GM23338 (cell line): ENCODE measurements around the gene RUNX3. TPM values are rescaled to one million over a fixed set of nuclear protein-coding genes. Genes with fewer than 3 reads are reported as not detected.

Experiments used
- ATAC-seq: fragments of 200-7000 bp; cut with Tn5 transposase; 3 replicates; pipeline ENCODE4 v1.9.1; 2020
- DNase-seq: peaks from one replicate; pipeline ENCODE4 v3.0.0-alpha.2; 2015; ENCODE audit warnings: low spot score
- H2AFZ ChIP-seq: fragments of 200-600 bp; sonication (generic); 2 replicates; pipeline ENCODE4 v1.8.0; 2016; ENCODE audit warnings: antibody characterized with exemption, mild to moderate bottlenecking, moderate library complexity
- H3F3A ChIP-seq: fragments of 200-600 bp; sonication (generic); replicated peaks from 2 replicates; pipeline ENCODE4 v1.8.0; 2017; ENCODE audit warnings: antibody characterized with exemption, mixed run types, low read depth
- H3K27ac ChIP-seq: fragments of 200-600 bp; sonication (generic); 2 replicates; pipeline ENCODE4 v1.6.1; 2016; ENCODE audit warnings: low read depth
- H3K27me3 ChIP-seq: fragments of 200-600 bp; sonication (generic); 2 replicates; pipeline ENCODE4 v1.8.0; 2016; ENCODE audit warnings: mild to moderate bottlenecking, mixed run types, moderate library complexity; ENCODE audit not compliant: insufficient read depth
- H3K36me3 ChIP-seq: fragments of 200-600 bp; sonication (generic); 2 replicates; pipeline ENCODE4 v1.8.0; 2016; ENCODE audit warnings: mild to moderate bottlenecking; ENCODE audit not compliant: insufficient read depth
- H3K4me1 ChIP-seq: fragments of 200-600 bp; sonication (generic); 2 replicates; pipeline ENCODE4 v1.8.0; 2016; ENCODE audit warnings: mild to moderate bottlenecking, moderate library complexity; ENCODE audit not compliant: insufficient read depth
- H3K4me2 ChIP-seq: fragments of 200-600 bp; sonication (generic); 2 replicates; pipeline ENCODE4 v1.7.1; 2017; ENCODE audit warnings: mixed run types
- H3K4me3 ChIP-seq: fragments of 200-600 bp; sonication (generic); 2 replicates; pipeline ENCODE4 v1.6.1; 2016; ENCODE audit warnings: mixed run types
- H3K79me2 ChIP-seq: fragments of 200-600 bp; sonication (generic); replicated peaks from 2 replicates; pipeline ENCODE4 v1.8.0; 2017; ENCODE audit warnings: mild to moderate bottlenecking; ENCODE audit not compliant: insufficient read depth
- H3K9me2 ChIP-seq: fragments of 200-600 bp; sonication (generic); 2 replicates; pipeline ENCODE4 v1.8.0; 2017; ENCODE audit not compliant: insufficient read depth
- H4K20me1 ChIP-seq: fragments of 200-600 bp; sonication (generic); replicated peaks from 2 replicates; pipeline ENCODE4 v1.8.0; 2017; ENCODE audit warnings: mild to moderate bottlenecking; ENCODE audit not compliant: insufficient read depth
- H3K27ac Mint-ChIP-seq: 2 replicates; pipeline ENCODE4 v1.8.0; 2020; ENCODE audit warnings: inconsistent platforms, mild to moderate bottlenecking, moderate library complexity, mixed read lengths
- H3K27me3 Mint-ChIP-seq: 3 replicates; pipeline ENCODE4 v1.8.0; 2022; ENCODE audit warnings: low read depth, mild to moderate bottlenecking, moderate library complexity, mixed read lengths, inconsistent platforms; ENCODE audit not compliant: insufficient read depth, poor library complexity
- H3K36me3 Mint-ChIP-seq: 3 replicates; pipeline ENCODE4 v1.8.0; 2021; ENCODE audit warnings: low read depth, mild to moderate bottlenecking, inconsistent platforms, moderate library complexity, mixed read lengths
- H3K4me1 Mint-ChIP-seq: 3 replicates; pipeline ENCODE4 v1.8.0; 2020; ENCODE audit warnings: mild to moderate bottlenecking, inconsistent platforms, mixed read lengths
- H3K4me3 Mint-ChIP-seq: 3 replicates; pipeline ENCODE4 v1.8.0; 2021; ENCODE audit warnings: moderate library complexity, mild to moderate bottlenecking, inconsistent platforms, mixed read lengths
- H3K9me3 Mint-ChIP-seq: 3 replicates; pipeline ENCODE4 v1.8.0; 2020; ENCODE audit warnings: moderate library complexity, mild to moderate bottlenecking, inconsistent platforms, mixed read lengths
- CREB1 ChIP-seq: fragments of 250-450 bp; sonication (Bioruptor Pico); IDR thresholded peaks from 2 replicates; pipeline ENCODE4 v1.5.0; 2020; ENCODE audit warnings: low read depth, mild to moderate bottlenecking, moderate library complexity
- CTCF ChIP-seq, 2 experiments: fragments of 200-600 bp in 1 of 2; sonication (generic) in 1 of 2; conservative IDR thresholded peaks; 2 replicates each; pipeline versions ENCODE4 v1.5.1 to v1.6.1; 2016 to 2017; ENCODE audit warnings: antibody characterized with exemption in 2 of 2, low read depth in 2 of 2, mild to moderate bottlenecking in 2 of 2, moderate library complexity in 1 of 2
- ETS1 ChIP-seq: IDR thresholded peaks from 2 replicates; pipeline ENCODE4 v1.6.1; 2016; ENCODE audit warnings: antibody characterized with exemption
- EZH2 ChIP-seq: fragments of 200-600 bp; sonication (generic); IDR thresholded peaks from one replicate; pipeline ENCODE4 v1.8.0; 2017; ENCODE audit warnings: antibody characterized with exemption, mild to moderate bottlenecking, low read depth; ENCODE audit not compliant: unreplicated experiment
- EZH2phosphoT487 ChIP-seq: fragments of 200-600 bp; sonication (generic); IDR thresholded peaks from one replicate; pipeline ENCODE4 v1.8.1; 2018; ENCODE audit warnings: antibody characterized with exemption; ENCODE audit not compliant: unreplicated experiment
- JUNB ChIP-seq: IDR thresholded peaks from one replicate; pipeline ENCODE4 v1.6.1; 2016; ENCODE audit warnings: antibody characterized with exemption; ENCODE audit not compliant: unreplicated experiment
- NANOG ChIP-seq: IDR thresholded peaks from 2 replicates; pipeline ENCODE4 v1.6.1; 2016; ENCODE audit warnings: antibody characterized with exemption, borderline replicate concordance
- POLR2AphosphoS5 ChIP-seq: IDR thresholded peaks from 2 replicates; pipeline ENCODE4 v1.6.1; 2016; ENCODE audit warnings: antibody characterized with exemption, low read depth
- REST ChIP-seq: IDR thresholded peaks from one replicate; pipeline ENCODE4 v1.6.1; 2018; ENCODE audit warnings: antibody characterized with exemption; ENCODE audit not compliant: unreplicated experiment
- STAT1 ChIP-seq: IDR thresholded peaks from one replicate; pipeline ENCODE4 v1.6.1; 2016; ENCODE audit warnings: antibody characterized with exemption; ENCODE audit not compliant: unreplicated experiment
- ZNF114 ChIP-seq: fragments of 250-450 bp; sonication (Bioruptor Pico); IDR thresholded peaks from 2 replicates; pipeline ENCODE4 v1.5.0; 2020; ENCODE audit warnings: mild to moderate bottlenecking, moderate library complexity
- ZNF331 ChIP-seq: fragments of 250-450 bp; sonication (Bioruptor Pico); IDR thresholded peaks from 2 replicates; pipeline ENCODE4 v1.5.0; 2020; ENCODE audit warnings: low read depth, mild to moderate bottlenecking, moderate library complexity
- ZNF462 ChIP-seq: fragments of 250-450 bp; sonication (Bioruptor Pico); IDR thresholded peaks from 2 replicates; pipeline ENCODE4 v1.5.0; 2020; ENCODE audit warnings: mild to moderate bottlenecking, moderate library complexity
- polyA plus RNA-seq: library from polyadenylated mRNA; unstranded; fragments of >200 nt; fragmentation: Nextera tagmentation; extraction: Ambion mirVana; gene quantifications from 2 replicates; pipeline ENCODE4 v1.2.1, GENCODE V29; 2016
- total RNA-seq: library from RNA; depleted of rRNA; stranded (reverse); fragments of >200 nt; shearing (Covaris generic); gene quantifications from 2 replicates; pipeline ENCODE4 v1.2.3, GENCODE V29; 2014

Gene RUNX3
- total and polyA plus RNA-seq, 2 experiments from 2014 or later: 0.23 to 0.73 TPM

GRCh38 chr1:24975391-24975790 lies 45.3 kb upstream of the RUNX3 start:
- peaks cover 20% of the 10 kb centered on the region for H3K4me1 Mint-ChIP-seq
- no peak overlapping the region for H3K27ac ChIP-seq
- H3K4me2 ChIP-seq: no peak overlapping the region

More at GRCh38 chr1:24975391-24975790, 45.3 kb upstream of the RUNX3 start:
- Histone ChIP-seq H3K36me3 (peaks cover 3% of the 10 kb centered on the region; the same call in 1 of the 2 replicates), H3K4me1 (peaks cover 22% of the 10 kb centered on the region), H4K20me1 (no peaks in the 10 kb centered on the region), H3K27me3 (no peaks in the 10 kb centered on the region), H2AFZ (no peak overlapping the region), H3F3A (no peaks in the 10 kb centered on the region), H3K9me2 (no peaks in the 10 kb centered on the region), H3K4me3 (no peak overlapping the region), H3K79me2 (no peaks in the 10 kb centered on the region)
- no peak overlapping the region for H3K27ac Mint-ChIP-seq
- no peak for DNase-seq
- ATAC-seq: no peak
- peaks cover 30% of the 10 kb centered on the region for H3K9me3 Mint-ChIP-seq
- H3K4me3 Mint-ChIP-seq: no peak overlapping the region
- TF ChIP-seq NANOG (no peak), JUNB (no peak), EZH2phosphoT487 (no peak), ETS1 (no peak), EZH2 (no peak), STAT1 (no peak), REST (no peak), CTCF (conservative IDR thresholded peaks at IDR 0.05; ENCODE audit: low read depth in 2 of 2) (no peak), ZNF114 (CRISPR knock-in tag) (no peak), CREB1 (CRISPR knock-in tag) (no peak), ZNF331 (CRISPR knock-in tag) (no peak), ZNF462 (no peak), POLR2AphosphoS5 (no peak)
- peaks cover 12% of the 10 kb centered on the region; the same call in 2 of the 3 replicates for H3K36me3 Mint-ChIP-seq
- peaks cover 7% of the 10 kb centered on the region for H3K27me3 Mint-ChIP-seq
